Fibroblast of lung (primary cell): ENCODE results near the gene NCKAP5. TPM values are rescaled to one million over a fixed set of nuclear protein-coding genes. Genes with fewer than 3 reads are reported as not detected.
A peak's percentile ranks its signal among the peaks of the same experiment; 100 is the strongest.

Experiments used
- DNase-seq, 2 donors: peaks; one replicate each; pipeline versions ENCODE4 v3.0.0 to v3.0.0-alpha.2; 2010; ENCODE audit warnings: low read depth in 2 of 2
- H2AFZ ChIP-seq: 2 replicates; pipeline ENCODE4 v1.5.1; 2012; ENCODE audit warnings: low read length, control low read depth, inconsistent platforms
- H3K27ac ChIP-seq: 2 replicates; pipeline ENCODE4 v1.5.1; 2011; ENCODE audit warnings: low read length, control low read depth; ENCODE audit not compliant: insufficient read depth
- H3K27me3 ChIP-seq: 2 replicates; pipeline ENCODE4 v1.5.1; 2011; ENCODE audit warnings: mild to moderate bottlenecking, low read length; ENCODE audit not compliant: control insufficient read depth, insufficient read depth
- H3K36me3 ChIP-seq: 2 replicates; pipeline ENCODE4 v1.5.1; 2011; ENCODE audit warnings: low read length; ENCODE audit not compliant: control insufficient read depth, insufficient read depth
- H3K4me1 ChIP-seq: 2 replicates; pipeline ENCODE4 v1.5.1; 2011; ENCODE audit warnings: low read length; ENCODE audit not compliant: control insufficient read depth, insufficient read depth; ENCODE audit errors: extremely low read depth
- H3K4me2 ChIP-seq: 2 replicates; pipeline ENCODE4 v1.5.1; 2011; ENCODE audit warnings: low read length, control low read depth; ENCODE audit not compliant: insufficient read depth; ENCODE audit errors: extremely low read depth
- H3K4me3 ChIP-seq, 4 experiments: fragments of 200-600 bp in 1 of 4; sonication (generic) in 1 of 4; replicated peaks in 1 of 4; 2 replicates each; pipeline ENCODE4 v1.5.1; 2011 to 2016; ENCODE audit warnings: low read length in 4 of 4, low read depth in 3 of 4, mild to moderate bottlenecking in 3 of 4, control low read depth in 2 of 4, inconsistent platforms in 1 of 4, mixed read lengths in 1 of 4; ENCODE audit not compliant: insufficient read depth in 1 of 4; ENCODE audit errors: control extremely low read depth in 1 of 4
- H3K79me2 ChIP-seq: 2 replicates; pipeline ENCODE4 v1.5.1; 2012; ENCODE audit warnings: mild to moderate bottlenecking, low read length, inconsistent platforms; ENCODE audit not compliant: control insufficient read depth, insufficient read depth
- H3K9ac ChIP-seq: 2 replicates; pipeline ENCODE4 v1.5.1; 2011; ENCODE audit warnings: mild to moderate bottlenecking, low read length, control low read depth; ENCODE audit not compliant: insufficient read depth
- H3K9me3 ChIP-seq: 2 replicates; pipeline ENCODE4 v1.5.1; 2012; ENCODE audit warnings: low read depth, low read length; ENCODE audit not compliant: control insufficient read depth, insufficient read depth
- H4K20me1 ChIP-seq: 2 replicates; pipeline ENCODE4 v1.5.1; 2011; ENCODE audit warnings: low read length; ENCODE audit not compliant: control insufficient read depth, insufficient read depth; ENCODE audit errors: extremely low read depth
- EZH2 ChIP-seq: IDR thresholded peaks from 2 replicates; pipeline ENCODE4 v1.5.1; 2012; ENCODE audit warnings: low read length, control low read depth, mild to moderate bottlenecking; ENCODE audit errors: missing control alignments
- polyA plus RNA-seq, 2 donors: library from polyadenylated mRNA; depleted of rRNA in 1 of 2; stranded (reverse) in 1 of 2; unstranded in 1 of 2; fragments of >200 nt; gene quantifications; 2 replicates each; pipeline ENCODE4 v1.2.1, GENCODE V29; 2011 to 2012; ENCODE audit warnings: missing spikeins in 1 of 2
- total RNA-seq: library from RNA; depleted of rRNA; stranded (reverse); fragments of >200 nt; gene quantifications from 2 replicates; pipeline ENCODE4 v1.2.1, GENCODE V29; 2014
- TF ChIP-seq, protein P1 (sequence below), 2 donors: IDR thresholded peaks in 1 of 2; conservative IDR thresholded peaks in 1 of 2; 1 replicate in 1 of 2; 2 replicates in 1 of 2; pipeline ENCODE4 v1.5.1; 2011 to 2012; ENCODE audit warnings: low read length in 2 of 2, control low read depth in 1 of 2, inconsistent platforms in 1 of 2, low read depth in 1 of 2, mild to moderate bottlenecking in 1 of 2

NCKAP5 gene
- total and polyA plus RNA-seq, 2 donors (not counting 1 experiment from before 2014, with no cell fraction given): 2.6 to 6.2 TPM

DNA sequence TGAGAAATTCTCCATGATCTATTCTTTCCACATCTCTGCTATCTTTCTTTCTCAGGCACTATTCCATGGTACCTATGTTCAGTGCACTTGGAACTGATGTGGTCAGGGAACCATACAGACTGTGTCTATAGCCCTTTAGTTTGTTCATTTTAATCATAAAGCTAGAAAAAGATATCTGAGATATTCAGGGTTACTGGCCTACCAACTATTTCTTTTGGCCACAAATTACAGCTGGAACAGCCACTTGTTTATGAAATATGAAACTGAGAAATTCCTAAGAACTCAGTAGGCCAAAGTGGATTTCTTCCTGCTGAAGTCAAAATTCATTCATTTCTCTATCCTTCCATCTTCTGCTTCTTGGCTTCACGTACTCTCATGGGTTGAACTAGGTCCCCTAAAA lies 875.4 kb downstream of the NCKAP5 start:
- no peak overlapping the region for H2AFZ ChIP-seq
- no peak overlapping the region for H3K4me3 ChIP-seq
- H3K27me3 ChIP-seq: no peaks in the 10 kb centered on the region
- H3K79me2 ChIP-seq: no peaks in the 10 kb centered on the region
- TF ChIP-seq, protein P1, sequence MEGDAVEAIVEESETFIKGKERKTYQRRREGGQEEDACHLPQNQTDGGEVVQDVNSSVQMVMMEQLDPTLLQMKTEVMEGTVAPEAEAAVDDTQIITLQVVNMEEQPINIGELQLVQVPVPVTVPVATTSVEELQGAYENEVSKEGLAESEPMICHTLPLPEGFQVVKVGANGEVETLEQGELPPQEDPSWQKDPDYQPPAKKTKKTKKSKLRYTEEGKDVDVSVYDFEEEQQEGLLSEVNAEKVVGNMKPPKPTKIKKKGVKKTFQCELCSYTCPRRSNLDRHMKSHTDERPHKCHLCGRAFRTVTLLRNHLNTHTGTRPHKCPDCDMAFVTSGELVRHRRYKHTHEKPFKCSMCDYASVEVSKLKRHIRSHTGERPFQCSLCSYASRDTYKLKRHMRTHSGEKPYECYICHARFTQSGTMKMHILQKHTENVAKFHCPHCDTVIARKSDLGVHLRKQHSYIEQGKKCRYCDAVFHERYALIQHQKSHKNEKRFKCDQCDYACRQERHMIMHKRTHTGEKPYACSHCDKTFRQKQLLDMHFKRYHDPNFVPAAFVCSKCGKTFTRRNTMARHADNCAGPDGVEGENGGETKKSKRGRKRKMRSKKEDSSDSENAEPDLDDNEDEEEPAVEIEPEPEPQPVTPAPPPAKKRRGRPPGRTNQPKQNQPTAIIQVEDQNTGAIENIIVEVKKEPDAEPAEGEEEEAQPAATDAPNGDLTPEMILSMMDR (conservative IDR thresholded peaks at IDR 0.05 in 1 of 2, IDR thresholded peaks at IDR 0.05 in 1 of 2; ENCODE audit: low read depth in 1 of 2, low read length in 2 of 2): no peak
- no peak for TF ChIP-seq EZH2
- no peak overlapping the region for H3K4me2 ChIP-seq
- no peaks in the 10 kb centered on the region for H3K9me3 ChIP-seq
- H4K20me1 ChIP-seq: no peaks in the 10 kb centered on the region
- H3K4me1 ChIP-seq: peaks cover 2% of the 10 kb centered on the region
- no peaks in the 10 kb centered on the region for H3K36me3 ChIP-seq
- peak; percentile 71 to 73 for DNase-seq
- no peak overlapping the region for H3K27ac ChIP-seq
- H3K9ac ChIP-seq: no peak overlapping the region

DNA sequence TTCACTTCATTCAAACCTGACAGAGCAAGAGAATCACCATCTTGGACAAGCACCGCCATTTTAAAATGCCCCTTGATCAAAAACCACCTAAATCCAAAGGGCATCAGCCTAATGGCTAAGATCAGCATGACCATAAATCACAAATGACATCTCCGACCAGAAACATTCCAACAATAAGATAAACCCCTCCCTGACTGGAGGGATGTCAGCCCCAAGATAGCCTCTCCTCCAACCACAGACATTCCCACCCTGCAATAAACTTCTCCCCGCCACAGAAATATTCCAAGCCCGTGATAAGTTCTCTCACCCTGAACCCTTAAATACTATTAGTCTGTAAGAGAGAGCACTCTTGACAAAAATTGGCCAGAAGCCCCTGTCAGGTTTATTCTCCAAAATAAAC lies 876.7 kb downstream of the NCKAP5 start:
- no peak overlapping the region for H3K9ac ChIP-seq
- no peak for TF ChIP-seq EZH2
- TF ChIP-seq, protein P1 (conservative IDR thresholded peaks at IDR 0.05 in 1 of 2, IDR thresholded peaks at IDR 0.05 in 1 of 2; ENCODE audit: low read depth in 1 of 2, low read length in 2 of 2): no peak
- H3K4me3 ChIP-seq: no peak overlapping the region
- no peak overlapping the region for H3K4me2 ChIP-seq
- no peaks in the 10 kb centered on the region for H3K9me3 ChIP-seq
- H3K27me3 ChIP-seq: no peaks in the 10 kb centered on the region
- H3K27ac ChIP-seq: no peak overlapping the region
- no peak overlapping the region for H2AFZ ChIP-seq
- no peaks in the 10 kb centered on the region for H3K79me2 ChIP-seq
- no peaks in the 10 kb centered on the region for H4K20me1 ChIP-seq
- H3K4me1 ChIP-seq: peaks cover 2% of the 10 kb centered on the region
- no peaks in the 10 kb centered on the region for H3K36me3 ChIP-seq
- peak in 1 of 2 donors; percentile 77 for DNase-seq

DNA sequence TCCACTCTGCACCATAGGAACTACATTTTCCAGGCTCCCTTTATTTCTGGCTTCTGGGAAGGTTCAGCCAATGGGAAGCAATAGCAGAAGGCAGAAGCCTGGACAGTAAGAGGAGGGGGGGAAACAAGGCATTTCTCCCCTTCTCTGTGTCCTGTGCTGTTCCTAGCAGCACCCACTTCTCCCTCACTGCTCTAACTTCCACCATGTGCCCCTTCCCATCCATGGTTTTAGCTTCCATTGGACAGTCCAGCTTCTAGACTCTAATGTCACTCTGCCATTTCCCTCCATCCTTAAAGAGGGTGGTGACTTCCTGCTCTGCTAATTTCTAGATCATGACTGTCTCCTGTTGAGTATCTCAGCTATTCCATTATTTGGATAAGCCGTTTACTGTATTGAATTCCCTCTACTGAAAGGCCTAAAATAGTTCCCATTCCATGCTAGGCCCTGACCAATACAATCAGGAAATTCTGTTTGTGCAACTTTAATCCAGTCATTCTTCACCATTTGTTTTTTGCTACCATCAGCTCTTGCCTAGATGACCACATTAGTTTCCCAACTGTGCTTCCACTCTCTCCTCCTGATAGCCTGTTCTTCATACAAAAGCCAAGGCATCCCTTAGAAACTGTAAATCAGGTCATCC lies 877.5 kb downstream of the NCKAP5 start:
- Histone ChIP-seq H3K4me2 (no peak overlapping the region), H3K4me3 (no peak overlapping the region), H3K79me2 (no peaks in the 10 kb centered on the region), H3K9me3 (no peaks in the 10 kb centered on the region), H3K4me1 (peaks cover 2% of the 10 kb centered on the region), H4K20me1 (no peaks in the 10 kb centered on the region), H3K9ac (no peak overlapping the region), H2AFZ (no peak overlapping the region), H3K36me3 (no peaks in the 10 kb centered on the region), H3K27me3 (no peaks in the 10 kb centered on the region), H3K27ac (no peak overlapping the region)
- TF ChIP-seq, protein P1 (conservative IDR thresholded peaks at IDR 0.05 in 1 of 2, IDR thresholded peaks at IDR 0.05 in 1 of 2; ENCODE audit: low read depth in 1 of 2, low read length in 2 of 2): no peak
- TF ChIP-seq EZH2: no peak
- DNase-seq: peak in 1 of 2 donors; percentile 55
